IMR-90 (cell line): ENCODE data around the gene NPSR1. TPM values are rescaled to one million over a fixed set of nuclear protein-coding genes. Genes with fewer than 3 reads are reported as not detected.

ENCODE experiments used
- ATAC-seq: fragments of 200-7000 bp; cut with Tn5 transposase; 2 replicates; pipeline ENCODE4 v1.9.1; 2020; ENCODE audit warnings: low read depth, mild to moderate bottlenecking, moderate library complexity
- BruUV-seq: library from RNA; stranded (reverse); fragments of 400-500 nt; replicated peaks from 2 replicates; lab custom pipeline; 2021; lab: Mats Ljungman, UMichigan
- CTCF ChIA-PET: fragments of 300-600 bp; formaldehyde crosslinking; extraction: SDS; loops from one replicate; lab custom pipeline; 2021; ENCODE audit warnings: antibody characterized with exemption; lab: Yijun Ruan, JAX
- POLR2A ChIA-PET: fragments of 300-600 bp; sonication (Branson Sonifier 250); formaldehyde crosslinking; loops from one replicate; lab custom pipeline; 2022; ENCODE audit warnings: antibody characterized with exemption; ENCODE audit not compliant: unreplicated experiment; lab: Charles Lee
- DNase-seq: peaks from one replicate; pipeline ENCODE4 v3.0.0; 2013
- H2AFZ ChIP-seq: replicated peaks from 2 replicates; pipeline ENCODE3; 2013; ENCODE audit warnings: low read length, mild to moderate bottlenecking; ENCODE audit not compliant: poor library complexity
- H2AK5ac ChIP-seq: 2 replicates; pipeline ENCODE4 v1.6.1; 2013; ENCODE audit warnings: low read depth, low read length, inconsistent platforms
- H2AK9ac ChIP-seq: replicated peaks from 2 replicates; pipeline ENCODE3; 2013; ENCODE audit warnings: mild to moderate bottlenecking, low read depth, low read length, moderate library complexity; ENCODE audit not compliant: poor library complexity
- H2BK120ac ChIP-seq: 2 replicates; pipeline ENCODE4 v1.6.1; 2013; ENCODE audit warnings: low read depth, low read length, inconsistent platforms
- H2BK15ac ChIP-seq: 3 replicates; pipeline ENCODE4 v1.6.1; 2013; ENCODE audit warnings: low read depth, low read length, inconsistent platforms
- H2BK20ac ChIP-seq: 2 replicates; pipeline ENCODE4 v1.6.1; 2013; ENCODE audit warnings: low read depth, mild to moderate bottlenecking, inconsistent platforms, low read length, moderate library complexity
- H2BK5ac ChIP-seq: 2 replicates; pipeline ENCODE4 v1.6.1; 2013; ENCODE audit warnings: mild to moderate bottlenecking, low read depth, low read length, inconsistent platforms; ENCODE audit not compliant: poor library complexity, severe bottlenecking
- H3K14ac ChIP-seq: replicated peaks from 2 replicates; pipeline ENCODE4 v1.6.1; 2013; ENCODE audit warnings: low read depth, low read length, inconsistent platforms
- H3K18ac ChIP-seq: 2 replicates; pipeline ENCODE4 v1.6.1; 2013; ENCODE audit warnings: low read depth, low read length, control low read depth
- H3K23ac ChIP-seq: 2 replicates; pipeline ENCODE4 v1.6.1; 2013; ENCODE audit warnings: low read depth, low read length, inconsistent platforms
- H3K27ac ChIP-seq: 2 replicates; pipeline ENCODE4 v1.5.1; 2013; ENCODE audit warnings: mild to moderate bottlenecking, control low read depth, low read length; ENCODE audit not compliant: insufficient read depth
- H3K27me3 ChIP-seq: 2 replicates; pipeline ENCODE4 v1.6.1; 2013; ENCODE audit warnings: low read length; ENCODE audit not compliant: control insufficient read depth, insufficient read depth
- H3K36me3 ChIP-seq: 2 replicates; pipeline ENCODE4 v1.6.1; 2013; ENCODE audit warnings: low read length, mixed read lengths; ENCODE audit not compliant: control insufficient read depth, insufficient read depth
- H3K4ac ChIP-seq: 2 replicates; pipeline ENCODE4 v1.6.1; 2013; ENCODE audit warnings: low read depth, low read length, inconsistent platforms
- H3K4me1 ChIP-seq: 2 replicates; pipeline ENCODE4 v1.6.1; 2013; ENCODE audit warnings: low read length, mixed read lengths; ENCODE audit not compliant: control insufficient read depth, insufficient read depth
- H3K4me2 ChIP-seq: 2 replicates; pipeline ENCODE4 v1.6.1; 2013; ENCODE audit warnings: low read depth, mild to moderate bottlenecking, control low read depth, low read length, moderate library complexity
- H3K4me3 ChIP-seq: 2 replicates; pipeline ENCODE4 v1.5.1; 2013; ENCODE audit warnings: low read depth, mild to moderate bottlenecking, control low read depth, low read length, moderate library complexity; ENCODE audit not compliant: insufficient read depth
- H3K56ac ChIP-seq: 2 replicates; pipeline ENCODE4 v1.6.1; 2013; ENCODE audit warnings: low read length, inconsistent platforms; ENCODE audit not compliant: insufficient read depth; ENCODE audit errors: extremely low read depth
- H3K79me1 ChIP-seq, 2 experiments: 2 replicates each; pipeline ENCODE4 v1.6.1; 2013; ENCODE audit warnings: low read length in 2 of 2, inconsistent platforms in 1 of 2, low read depth in 1 of 2
- H3K9ac ChIP-seq: 2 replicates; pipeline ENCODE4 v1.6.1; 2013; ENCODE audit warnings: low read depth, low read length, control low read depth
- H3K9me1 ChIP-seq: 2 replicates; pipeline ENCODE4 v1.6.1; 2013; ENCODE audit warnings: low read length, inconsistent platforms; ENCODE audit not compliant: insufficient read depth
- H3K9me3 ChIP-seq: 2 replicates; pipeline ENCODE4 v1.6.1; 2013; ENCODE audit warnings: low read length; ENCODE audit not compliant: control insufficient read depth, insufficient read depth
- H4K20me1 ChIP-seq: 2 replicates; pipeline ENCODE4 v1.6.1; 2013; ENCODE audit warnings: low read length, inconsistent platforms; ENCODE audit not compliant: insufficient read depth
- H4K5ac ChIP-seq: 2 replicates; pipeline ENCODE4 v1.6.1; 2013; ENCODE audit warnings: mild to moderate bottlenecking, low read depth, low read length, control low read depth
- H4K8ac ChIP-seq, 2 experiments: 2 replicates each; pipeline ENCODE4 v1.6.1; 2013; ENCODE audit warnings: low read depth in 2 of 2, low read length in 2 of 2, control low read depth in 1 of 2, inconsistent platforms in 1 of 2
- H4K91ac ChIP-seq: 2 replicates; pipeline ENCODE4 v1.6.1; 2013; ENCODE audit warnings: low read depth, low read length, inconsistent platforms; ENCODE audit not compliant: insufficient read depth
- BHLHE40 ChIP-seq: fragments of 150-350 bp; IDR thresholded peaks from 2 replicates; pipeline ENCODE4 v1.6.1; 2016; ENCODE audit warnings: mild to moderate bottlenecking, low read depth, low read length
- CTCF ChIP-seq: conservative IDR thresholded peaks from 2 replicates; pipeline ENCODE4 v1.5.1; 2012; ENCODE audit warnings: mild to moderate bottlenecking, low read depth, low read length, improper control_type of control experiment
- NFE2L2 ChIP-seq: fragments of 150-350 bp; IDR thresholded peaks from 2 replicates; pipeline ENCODE4 v1.6.1; 2016; ENCODE audit warnings: low read depth, mild to moderate bottlenecking, low read length
- RAD21 ChIP-seq: IDR thresholded peaks from 2 replicates; pipeline ENCODE4 v1.6.1; 2012; ENCODE audit warnings: low read length, improper control_type of control experiment
- SMC3 ChIP-seq: fragments of 150-350 bp; IDR thresholded peaks from 2 replicates; pipeline ENCODE4 v1.6.1; 2016; ENCODE audit warnings: low read depth, mild to moderate bottlenecking, antibody characterized with exemption, low read length, moderate library complexity
- WGBS, 2 experiments: methylation state at CpG; one replicate each; pipeline versions ENCODE4 v1.1.5 to v1.1.7; 2013; ENCODE audit warnings: missing lambda C conversion rate in 2 of 2; ENCODE audit not compliant: insufficient read length in 1 of 2; ENCODE audit errors: extremely low coverage in 2 of 2; 5-methylcytosine and 5-hydroxymethylcytosine counted together
- dilution Hi-C: fragments of 300-500 bp; cut with HindIII; formaldehyde crosslinking; loops from one replicate; pipeline ENCODE4 v1.14.3; 2018; ENCODE audit warnings: low sequenced_read_pairs; ENCODE audit not compliant: unreplicated experiment
- in situ Hi-C: fragments of 300-500 bp; cut with MboI; formaldehyde crosslinking; loops from 3 replicates; pipeline ENCODE4 v1.14.3; 2019; ENCODE audit warnings: low sequenced_read_pairs, inconsistent platforms, mixed read lengths
- intact Hi-C: fragments of 100-400 bp; cut with micrococcal nuclease; formaldehyde crosslinking; loops from 2 replicates; pipeline ENCODE4 v1.10.0; 2022
- polyA plus RNA-seq, 3 experiments: library from polyadenylated mRNA; depleted of rRNA; stranded (reverse); fragments of >200 nt; gene quantifications; 2 replicates each; pipeline ENCODE4 v1.2.3, GENCODE V29; 2012; ENCODE audit warnings: low replicate concordance in 1 of 3
- total RNA-seq: library from RNA; depleted of rRNA; stranded (reverse); fragments of >200 nt; gene quantifications from 2 replicates; pipeline ENCODE4 v1.2.3, GENCODE V29; 2012

The NPSR1 gene
- total and polyA plus RNA-seq, 2 of the 4 experiments (the other 2 are of a cell fraction) = not detected

- ChIA-PET POLR2A (interaction anchor here (0.6 kb wide), 1 partner anchor 213 kb away, joined by 8 read pairs; the partner anchor contains the start of gene DPY19L1), CTCF (interaction anchor here (0.6 to 0.8 kb wide), 6 partner anchors 18 to 683 kb away, joined by 3 to 8 read pairs (median 3); no protein-coding TSS in a partner anchor)
- no peaks in the 10 kb centered on the region for H3K9me3 ChIP-seq
- no peaks in the 10 kb centered on the region; the same call in 1 of the 2 replicates for H3K27me3 ChIP-seq
- no peak overlapping the region for H3K9ac ChIP-seq
- intact Hi-C loops (loop anchor here (1.0 to 2.0 kb wide), 2 partner anchors 213 to 689 kb away; no protein-coding TSS in a partner anchor), dilution Hi-C loops (no loop called here), in situ Hi-C loops (no loop called here)
- H3K79me1 ChIP-seq = no peaks in the 10 kb centered on the region
- H2AK5ac ChIP-seq = no peak overlapping the region
- TF ChIP-seq BHLHE40 (no peak), NFE2L2 (no peak), CTCF (peak; percentile 80), SMC3 (peak; percentile 87), RAD21 (peak; percentile 69)
- no peak overlapping the region for H2BK120ac ChIP-seq
- H3K18ac ChIP-seq = no peak overlapping the region
- H3K4me2 ChIP-seq = no peak overlapping the region
- no peak overlapping the region for H2AFZ ChIP-seq
- H2AK9ac ChIP-seq = no peak overlapping the region
- H3K36me3 ChIP-seq = no peaks in the 10 kb centered on the region
- BruUV-seq = no TSS peak
- no peak overlapping the region for H3K4ac ChIP-seq
- H2BK20ac ChIP-seq = no peak overlapping the region
- no peak overlapping the region for H3K14ac ChIP-seq
- no peak overlapping the region for H3K27ac ChIP-seq
- H2BK15ac ChIP-seq = no peak overlapping the region
- no peak overlapping the region for H3K23ac ChIP-seq
- no peak overlapping the region for H4K5ac ChIP-seq
- no peaks in the 10 kb centered on the region for H3K9me1 ChIP-seq
- H3K4me1 ChIP-seq = no peaks in the 10 kb centered on the region
- H3K56ac ChIP-seq = no peak overlapping the region
- DNase-seq = peak; percentile 46
- no peak overlapping the region for H4K8ac ChIP-seq
- no peak overlapping the region for H4K91ac ChIP-seq
- no peak overlapping the region for H2BK5ac ChIP-seq
- WGBS, 2 experiments = no CpG with 5 or more reads among the region's 7 CpGs
- no peaks in the 10 kb centered on the region for H4K20me1 ChIP-seq
- ATAC-seq = peak; percentile 82
- no peak overlapping the region for H3K4me3 ChIP-seq
Observed at GRCh38 chr7:34823650-34824258, 165.7 kb downstream of the NPSR1 start.
